Epidermal melanocyte (primary cell): ENCODE measurements around the gene UTP11.

Source experiments
- DNase-seq: peaks from one replicate; pipeline ENCODE4 v3.0.0; 2011; ENCODE audit warnings: low spot score; ENCODE audit not compliant: insufficient read length

UTP11 gene

DNA sequence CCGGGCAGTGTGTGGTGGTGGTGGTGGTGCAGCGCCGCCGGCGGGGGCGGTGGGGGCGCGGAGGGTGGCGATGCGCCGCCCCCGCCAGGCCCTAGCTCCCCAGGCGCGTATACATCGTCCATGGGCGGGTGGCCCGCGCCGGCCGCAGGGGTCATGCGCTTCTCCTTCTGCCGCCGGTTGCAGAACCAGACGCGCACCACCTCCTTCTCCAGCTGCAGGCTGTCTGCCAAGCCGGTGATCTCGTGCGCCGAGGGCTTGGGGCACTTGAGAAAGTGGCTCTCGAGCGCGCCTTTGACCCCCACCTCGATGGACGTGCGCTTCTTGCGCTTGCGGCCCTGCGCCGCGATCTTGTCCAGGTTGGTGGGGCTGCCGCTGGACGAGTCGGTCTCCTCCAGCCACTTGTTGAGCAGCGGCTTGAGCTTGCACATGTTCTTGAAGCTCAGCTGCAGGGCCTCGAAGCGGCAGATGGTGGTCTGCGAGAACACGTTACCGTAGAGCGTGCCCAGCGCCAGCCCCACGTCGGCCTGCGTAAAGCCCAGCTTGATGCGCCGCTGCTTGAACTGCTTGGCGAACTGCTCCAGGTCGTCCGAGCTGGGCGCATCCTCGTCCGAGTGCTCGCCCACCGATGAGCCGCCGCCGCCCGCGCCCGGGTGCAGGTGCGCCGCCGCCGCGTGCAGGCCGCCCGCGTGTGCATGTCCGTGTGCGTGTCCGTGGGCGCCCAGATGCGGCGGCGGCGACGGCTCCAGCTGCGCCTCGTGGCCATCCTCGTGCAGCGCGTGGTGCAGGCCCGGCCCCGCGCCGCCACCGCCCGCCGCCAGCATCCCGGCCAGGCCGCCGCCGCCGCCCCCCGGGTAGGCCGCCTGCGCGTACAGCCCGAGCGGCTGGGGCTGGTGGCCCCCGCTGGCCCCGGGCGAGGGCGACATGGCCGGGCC lies 33.1 kb downstream of the UTP11 start:
- DNase-seq = no peak

GRCh38 chr1:38046333-38046883 lies 33.9 kb downstream of the UTP11 start, which contains the start of gene POU3F1:
Gene POU3F1 (minus strand): TSS chr1:38046793. CDS start chr1:38046743, 50 bp downstream.
- DNase-seq = no peak

GRCh38 chr1:38046884-38047602 lies 34.5 kb downstream of the UTP11 start:
- peak; percentile 59 for DNase-seq

- DNase-seq = no peak
Observed at GRCh38 chr1:38047603-38048141, 35.1 kb downstream of the UTP11 start.

DNA sequence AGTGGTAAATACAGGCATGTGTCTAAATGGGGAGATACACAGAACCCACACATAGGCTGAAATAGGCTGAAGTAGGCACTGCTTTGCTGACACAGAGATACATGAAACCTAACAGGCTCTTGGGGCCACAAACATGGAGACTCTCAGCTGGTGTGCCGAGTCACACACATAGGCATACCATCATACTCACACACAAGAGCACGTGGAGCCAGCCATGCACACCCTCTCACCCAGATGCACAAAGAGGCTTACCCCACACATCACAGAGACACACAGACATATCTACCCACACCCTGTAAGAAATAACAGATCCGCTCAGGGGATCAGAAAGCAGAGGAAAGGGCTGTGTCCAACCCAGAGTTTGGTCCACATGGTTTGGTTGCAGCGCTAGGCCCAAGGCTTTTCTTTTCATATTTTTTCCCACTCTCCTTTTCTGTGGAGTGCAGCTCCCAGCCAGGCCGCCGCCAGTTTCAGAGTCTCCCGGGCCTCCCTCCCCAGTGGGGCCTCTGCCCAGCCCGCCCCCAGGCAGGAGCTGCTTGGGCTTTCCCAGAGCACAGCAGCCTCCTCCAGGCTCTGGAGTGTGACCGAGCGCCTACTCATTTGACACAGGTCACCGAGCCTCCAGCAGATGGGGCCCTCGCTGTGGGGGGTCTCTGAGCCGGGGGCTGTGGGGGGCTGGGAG lies 38.0 kb downstream of the UTP11 start:
- no peak for DNase-seq

DNA sequence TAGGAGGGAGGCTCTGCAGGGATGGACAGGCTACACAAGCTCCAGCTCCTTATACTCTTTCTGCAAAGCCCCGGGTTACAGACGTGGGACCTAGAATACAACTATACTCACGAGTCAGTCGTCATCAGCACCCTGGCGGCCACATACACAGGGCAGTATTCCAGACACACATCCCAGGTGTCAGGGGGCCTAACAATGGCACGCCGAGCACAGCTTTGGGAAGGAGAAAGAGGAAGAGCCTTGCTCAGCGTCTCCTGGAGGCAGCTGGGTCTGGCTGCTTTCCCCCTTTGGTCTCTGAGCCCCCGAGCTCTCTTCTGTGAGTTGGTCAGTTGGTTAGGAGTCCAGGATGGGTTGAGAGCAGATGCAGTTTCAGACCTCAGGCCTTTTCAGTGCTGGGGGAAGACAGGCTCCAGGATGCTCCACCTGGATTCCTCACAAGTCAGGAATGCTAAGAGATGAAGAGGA lies 38.6 kb downstream of the UTP11 start:
- no peak for DNase-seq

GRCh38 chr1:38052750-38053415 lies 40.3 kb downstream of the UTP11 start:
- no peak for DNase-seq

DNA sequence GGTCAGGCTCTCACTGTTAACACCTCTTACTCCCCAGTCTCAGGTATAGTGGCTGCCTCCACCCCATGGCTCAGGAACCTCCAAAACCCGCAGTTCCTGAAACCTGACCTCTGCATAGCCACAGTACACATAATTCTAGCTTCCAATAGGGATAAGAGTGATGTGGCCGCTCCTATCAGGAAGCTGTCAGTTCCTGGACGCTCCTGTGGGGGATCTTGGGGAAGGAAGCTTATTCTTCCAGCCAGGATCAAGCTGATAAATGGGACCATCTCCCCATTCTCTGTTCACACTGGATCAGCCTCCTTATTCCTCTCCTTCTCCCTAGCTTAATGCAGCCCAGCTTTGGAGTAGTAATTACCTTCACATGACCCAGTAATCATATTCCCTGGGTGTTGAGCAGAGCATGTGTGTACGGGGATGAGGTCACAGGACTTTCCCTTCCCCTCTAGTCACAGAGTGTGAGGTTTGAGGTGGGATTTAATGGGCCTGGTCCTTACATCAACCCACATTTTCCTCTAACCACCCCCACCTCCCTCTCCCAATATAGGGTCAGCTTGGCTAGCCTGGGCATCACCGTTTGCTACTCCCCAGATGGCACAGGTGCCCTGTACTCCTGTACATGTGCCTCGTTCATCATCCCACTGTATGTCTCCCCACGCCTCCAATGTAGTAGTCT lies 41.0 kb downstream of the UTP11 start:
- no peak for DNase-seq

DNA sequence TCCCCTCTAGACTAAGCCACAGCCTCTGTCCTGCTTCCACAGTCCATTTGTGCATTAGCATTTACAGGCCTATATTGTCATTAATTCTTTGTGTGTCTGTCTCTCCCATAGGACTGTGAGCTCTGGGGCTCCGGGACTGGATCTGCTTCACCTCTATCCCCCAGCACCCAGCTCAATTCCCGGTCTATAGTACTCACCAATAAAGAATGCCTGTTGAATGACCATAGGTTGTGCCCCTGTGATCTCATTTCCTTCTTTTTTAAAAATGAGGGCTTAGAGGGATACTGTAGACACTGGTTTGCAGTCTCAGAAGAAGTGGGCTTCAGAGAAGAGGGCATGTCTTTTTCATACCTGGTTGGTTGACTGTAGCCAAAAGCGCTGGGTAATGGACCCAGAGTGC lies 42.9 kb downstream of the UTP11 start:
- no peak for DNase-seq

DNA sequence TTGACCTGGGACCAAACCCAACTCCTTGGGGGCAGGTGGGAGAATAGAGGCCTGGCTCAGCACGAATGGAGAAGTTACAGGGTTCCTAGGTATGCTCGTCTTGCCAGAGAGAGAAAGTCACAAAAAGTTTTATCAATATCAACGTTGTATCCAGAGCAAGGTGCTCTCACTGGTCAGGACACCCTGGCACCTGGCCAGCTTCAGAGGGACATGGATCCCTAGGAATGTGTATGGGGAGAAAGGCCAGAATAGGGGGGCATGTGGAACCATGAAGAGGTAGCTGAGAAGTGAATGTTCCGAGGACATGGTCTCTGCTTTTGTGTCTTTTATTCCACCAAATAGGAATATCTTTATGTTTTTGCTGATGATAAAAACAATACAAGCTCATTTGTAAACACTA lies 43.4 kb downstream of the UTP11 start:
- no peak for DNase-seq

DNA sequence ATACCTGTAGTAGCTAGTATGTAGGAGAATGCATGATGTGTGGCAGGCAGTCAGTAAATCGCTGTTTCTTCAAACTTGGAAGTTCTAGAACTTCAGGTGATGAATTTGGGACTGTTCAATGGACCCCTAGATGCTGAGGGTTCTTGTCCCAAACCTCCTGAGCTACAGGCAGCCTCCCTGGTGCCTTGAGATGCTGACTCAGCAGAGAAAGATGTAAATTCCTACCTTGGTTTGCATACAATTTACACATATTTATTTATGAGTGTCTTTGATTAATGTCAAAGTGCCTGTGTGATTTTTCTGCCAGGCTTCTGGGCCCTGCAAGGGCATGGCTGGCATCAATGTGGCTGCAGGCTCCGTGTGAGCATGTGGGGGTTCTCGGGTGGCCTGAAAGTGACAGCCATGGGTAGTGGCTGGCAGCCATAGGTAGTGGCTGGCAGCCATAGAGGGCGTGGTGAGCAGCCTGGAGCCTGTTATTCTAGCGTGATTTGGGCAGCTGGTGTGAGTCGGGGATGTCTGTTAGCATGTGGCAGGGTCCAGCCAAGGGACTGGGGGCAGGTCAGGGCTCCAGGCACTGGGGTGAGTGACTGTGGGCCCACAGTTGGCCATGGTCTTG lies 47.2 kb downstream of the UTP11 start:
- no peak for DNase-seq

- no peak for DNase-seq
Observed at GRCh38 chr1:38060498-38060897, 48.0 kb downstream of the UTP11 start.

GRCh38 chr1:38061290-38061689 lies 48.8 kb downstream of the UTP11 start:
- DNase-seq = no peak

GRCh38 chr1:38061883-38062328 lies 49.4 kb downstream of the UTP11 start:
- no peak for DNase-seq

- no peak for DNase-seq
Observed at GRCh38 chr1:38062361-38063288, 50.1 kb downstream of the UTP11 start.

- DNase-seq = no peak
Observed at GRCh38 chr1:38063616-38064015, 51.1 kb downstream of the UTP11 start.

GRCh38 chr1:38064197-38064903 lies 51.8 kb downstream of the UTP11 start:
- DNase-seq = no peak
